NCI-H345 treated with DMSO at 0.1 percent for 48 hours (cell line): ENCODE data around the gene KIF3C.

Source experiments
- DNase-seq: peaks from one replicate; lab custom pipeline; 2025; ENCODE audit not compliant: unreplicated experiment; lab: John Stamatoyannopoulos, UW

Gene KIF3C

GRCh38 chr2:25881764-25882163, 100.5 kb downstream of the KIF3C start:
- no peak for DNase-seq

DNA sequence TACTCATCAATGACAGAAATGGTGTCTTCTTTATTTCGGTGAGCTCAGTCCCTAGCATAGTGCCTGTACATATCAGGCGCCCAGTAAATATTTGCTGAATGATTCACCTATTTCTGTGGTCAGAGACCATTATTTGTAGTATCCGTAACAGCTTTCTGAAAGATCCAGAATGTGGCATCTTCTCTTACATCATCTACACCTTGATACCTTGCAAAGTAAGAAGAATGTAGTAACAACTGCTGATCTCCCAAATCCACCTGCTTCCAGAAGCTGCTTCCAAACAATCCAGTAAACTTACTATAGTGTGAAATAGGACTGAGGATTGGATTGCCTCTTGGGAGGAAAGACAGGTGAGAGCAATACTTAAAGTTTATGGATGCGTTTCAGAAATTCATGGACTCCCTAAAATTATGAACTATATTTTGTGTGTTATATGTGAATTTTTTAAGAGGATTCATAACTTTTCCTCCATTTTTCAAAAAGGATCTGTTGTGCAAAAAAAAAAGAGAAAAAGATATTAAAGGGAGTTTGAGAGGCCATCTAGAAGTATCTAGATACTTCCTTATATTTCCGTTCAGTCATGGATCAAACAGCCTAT, 103.1 kb downstream of the KIF3C start:
- DNase-seq, result no peak

- DNase-seq, result peak; percentile 100
These were observed 103.8 kb downstream of the KIF3C start, which contains the start of gene ASXL2 for GRCh38 chr2:25878361-25879132. Gene ASXL2 (minus strand): TSS chr2:25878487. CDS start chr2:25878222, 265 bp downstream.

GRCh38 chr2:25877431-25878360, 104.6 kb downstream of the KIF3C start:
- peak; percentile 80 for DNase-seq
